Suprapubic skin (tissue), 4 donors: ENCODE measurements around the gene MTHFSD.

Source experiments
- EP300 ChIP-seq: sonication (generic); formaldehyde crosslinking; IDR thresholded peaks from one replicate; pipeline ENCODE4 v1.6.1; 2017; ENCODE audit warnings: antibody characterized with exemption
- POLR2A ChIP-seq, 2 donors: fragments of 450-650 bp; IDR thresholded peaks; one replicate each; pipeline ENCODE4 v1.6.1; 2017; ENCODE audit warnings: antibody characterized with exemption in 2 of 2, mild to moderate bottlenecking in 2 of 2, moderate library complexity in 2 of 2
- POLR2AphosphoS5 ChIP-seq, 3 donors: sonication (generic); formaldehyde crosslinking; IDR thresholded peaks; one replicate each; pipeline ENCODE4 v1.6.1; 2017; ENCODE audit warnings: antibody characterized with exemption in 3 of 3
- TF ChIP-seq, protein P1 (sequence below), 2 donors: fragments of 200-600 bp in 1 of 2; fragments of 450-650 bp in 1 of 2; sonication (generic) in 1 of 2; IDR thresholded peaks; one replicate each; pipeline ENCODE4 v1.5.1; 2016 to 2019; ENCODE audit warnings: antibody characterized with exemption in 2 of 2, mild to moderate bottlenecking in 1 of 2, moderate library complexity in 1 of 2

GRCh38 chr16:86545481-86545880 lies 9.6 kb downstream of the MTHFSD start:
- TF ChIP-seq, protein P1, sequence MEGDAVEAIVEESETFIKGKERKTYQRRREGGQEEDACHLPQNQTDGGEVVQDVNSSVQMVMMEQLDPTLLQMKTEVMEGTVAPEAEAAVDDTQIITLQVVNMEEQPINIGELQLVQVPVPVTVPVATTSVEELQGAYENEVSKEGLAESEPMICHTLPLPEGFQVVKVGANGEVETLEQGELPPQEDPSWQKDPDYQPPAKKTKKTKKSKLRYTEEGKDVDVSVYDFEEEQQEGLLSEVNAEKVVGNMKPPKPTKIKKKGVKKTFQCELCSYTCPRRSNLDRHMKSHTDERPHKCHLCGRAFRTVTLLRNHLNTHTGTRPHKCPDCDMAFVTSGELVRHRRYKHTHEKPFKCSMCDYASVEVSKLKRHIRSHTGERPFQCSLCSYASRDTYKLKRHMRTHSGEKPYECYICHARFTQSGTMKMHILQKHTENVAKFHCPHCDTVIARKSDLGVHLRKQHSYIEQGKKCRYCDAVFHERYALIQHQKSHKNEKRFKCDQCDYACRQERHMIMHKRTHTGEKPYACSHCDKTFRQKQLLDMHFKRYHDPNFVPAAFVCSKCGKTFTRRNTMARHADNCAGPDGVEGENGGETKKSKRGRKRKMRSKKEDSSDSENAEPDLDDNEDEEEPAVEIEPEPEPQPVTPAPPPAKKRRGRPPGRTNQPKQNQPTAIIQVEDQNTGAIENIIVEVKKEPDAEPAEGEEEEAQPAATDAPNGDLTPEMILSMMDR (IDR thresholded peaks at IDR 0.05) = no peak
- TF ChIP-seq POLR2A (IDR thresholded peaks at IDR 0.05) (no peak), EP300 (no peak), POLR2AphosphoS5 (IDR thresholded peaks at IDR 0.05) (no peak)
